Hepatocyte (in vitro differentiated cells): ENCODE measurements around the gene SHANK1.

ENCODE experiments used
- EZH2 ChIP-seq: fragments of 200-600 bp; sonication (generic); IDR thresholded peaks from 2 replicates; pipeline ENCODE4 v1.6.1; 2016; ENCODE audit warnings: antibody characterized with exemption, mild to moderate bottlenecking, borderline replicate concordance
- EZH2phosphoT487 ChIP-seq: fragments of 200-600 bp; sonication (generic); IDR thresholded peaks from one replicate; pipeline ENCODE4 v1.6.1; 2018; ENCODE audit warnings: antibody characterized with exemption, mild to moderate bottlenecking, low read depth, moderate library complexity; ENCODE audit not compliant: unreplicated experiment, severe bottlenecking
- TF ChIP-seq, protein P1 (sequence below): fragments of 200-600 bp; sonication (generic); IDR thresholded peaks from 2 replicates; pipeline ENCODE4 v1.5.1; 2016; ENCODE audit warnings: antibody characterized with exemption, mild to moderate bottlenecking; ENCODE audit not compliant: poor library complexity

DNA sequence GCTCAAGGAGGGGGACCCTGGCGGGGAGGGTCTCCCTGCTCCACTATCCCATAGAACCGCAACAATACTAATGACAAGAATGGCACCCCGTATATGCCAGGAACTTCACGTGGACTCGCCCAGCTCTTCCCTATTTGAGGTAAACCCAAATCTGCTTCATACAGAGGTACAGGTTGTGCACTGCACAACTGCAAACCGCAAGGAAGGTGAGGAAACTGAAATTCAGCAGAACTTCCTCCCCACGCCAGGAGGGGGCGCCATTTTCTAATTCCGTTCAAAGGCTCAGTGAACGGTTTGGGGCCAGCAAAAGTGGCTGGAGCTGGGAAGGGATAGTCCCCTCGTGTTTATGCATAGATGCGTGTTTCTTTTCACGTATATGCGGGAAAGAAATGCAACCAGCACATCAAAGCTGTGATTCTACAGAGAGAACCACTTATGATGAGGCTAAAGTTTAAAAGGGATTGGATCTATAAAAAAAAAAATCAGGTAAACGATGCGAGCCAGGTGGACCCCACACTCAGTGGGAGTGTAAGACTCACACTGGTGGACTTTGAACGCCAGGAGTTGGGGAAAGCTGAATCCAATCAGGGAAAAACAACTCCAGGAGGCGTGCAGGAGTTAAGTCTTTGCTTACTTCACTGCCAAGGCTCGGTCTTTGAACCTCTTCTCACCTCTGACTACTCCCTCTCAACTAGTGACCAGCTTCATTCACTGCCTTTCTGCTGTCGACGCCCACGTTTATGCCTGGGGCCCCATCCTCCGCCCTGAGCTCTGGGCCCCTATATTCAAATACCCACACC lies 50.1 kb downstream of the SHANK1 start:
- no peak for TF ChIP-seq EZH2phosphoT487
- TF ChIP-seq, protein P1, sequence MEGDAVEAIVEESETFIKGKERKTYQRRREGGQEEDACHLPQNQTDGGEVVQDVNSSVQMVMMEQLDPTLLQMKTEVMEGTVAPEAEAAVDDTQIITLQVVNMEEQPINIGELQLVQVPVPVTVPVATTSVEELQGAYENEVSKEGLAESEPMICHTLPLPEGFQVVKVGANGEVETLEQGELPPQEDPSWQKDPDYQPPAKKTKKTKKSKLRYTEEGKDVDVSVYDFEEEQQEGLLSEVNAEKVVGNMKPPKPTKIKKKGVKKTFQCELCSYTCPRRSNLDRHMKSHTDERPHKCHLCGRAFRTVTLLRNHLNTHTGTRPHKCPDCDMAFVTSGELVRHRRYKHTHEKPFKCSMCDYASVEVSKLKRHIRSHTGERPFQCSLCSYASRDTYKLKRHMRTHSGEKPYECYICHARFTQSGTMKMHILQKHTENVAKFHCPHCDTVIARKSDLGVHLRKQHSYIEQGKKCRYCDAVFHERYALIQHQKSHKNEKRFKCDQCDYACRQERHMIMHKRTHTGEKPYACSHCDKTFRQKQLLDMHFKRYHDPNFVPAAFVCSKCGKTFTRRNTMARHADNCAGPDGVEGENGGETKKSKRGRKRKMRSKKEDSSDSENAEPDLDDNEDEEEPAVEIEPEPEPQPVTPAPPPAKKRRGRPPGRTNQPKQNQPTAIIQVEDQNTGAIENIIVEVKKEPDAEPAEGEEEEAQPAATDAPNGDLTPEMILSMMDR, result peak; percentile 57
- peak; percentile 13 for TF ChIP-seq EZH2
